ENCODE measurements around the gene SLCO2A1.

Gene SLCO2A1

GRCh38 chr3:134054881-134055280 is 25.2 kb upstream of the SLCO2A1 start:
- no peak overlapping the region for H3K27ac ChIP-seq

GRCh38 chr3:134054231-134054630 is 24.5 kb upstream of the SLCO2A1 start:
- no peak for TF ChIP-seq CTCF (IDR thresholded peaks at IDR 0.05)
- TF ChIP-seq ZFX (IDR thresholded peaks at IDR 0.05; ENCODE audit: borderline replicate concordance): no peak
- H3K27ac ChIP-seq: no peak overlapping the region

More at GRCh38 chr3:134054881-134055280, 25.2 kb upstream of the SLCO2A1 start:
- TF ChIP-seq ZFX (IDR thresholded peaks at IDR 0.05; ENCODE audit: borderline replicate concordance): no peak

- no peak for TF ChIP-seq CTCF (IDR thresholded peaks at IDR 0.05)
- H3K27ac ChIP-seq: no peak overlapping the region
Measured at GRCh38 chr3:134052370-134052769, 22.6 kb upstream of the SLCO2A1 start.

GRCh38 chr3:134049676-134050075 is 20.0 kb upstream of the SLCO2A1 start:
- TF ChIP-seq ZFX (IDR thresholded peaks at IDR 0.05; ENCODE audit: borderline replicate concordance): no peak
- TF ChIP-seq CTCF (IDR thresholded peaks at IDR 0.05): no peak

GRCh38 chr3:134048278-134048996 is 18.7 kb upstream of the SLCO2A1 start:
- H3K27ac ChIP-seq: no peak overlapping the region
- TF ChIP-seq ZFX (IDR thresholded peaks at IDR 0.05; ENCODE audit: borderline replicate concordance) (no peak), CTCF (IDR thresholded peaks at IDR 0.05) (no peak)

More at GRCh38 chr3:134049676-134050075, 20.0 kb upstream of the SLCO2A1 start:
- H3K27ac ChIP-seq: no peak overlapping the region

GRCh38 chr3:134044459-134044858 is 14.7 kb upstream of the SLCO2A1 start:
- H3K27ac ChIP-seq: no peak overlapping the region
- TF ChIP-seq CTCF (IDR thresholded peaks at IDR 0.05): no peak
- TF ChIP-seq ZFX (IDR thresholded peaks at IDR 0.05; ENCODE audit: borderline replicate concordance): no peak

- H3K27ac ChIP-seq: no peak overlapping the region
- no peak for TF ChIP-seq ZFX (IDR thresholded peaks at IDR 0.05; ENCODE audit: borderline replicate concordance)
- no peak for TF ChIP-seq CTCF (IDR thresholded peaks at IDR 0.05)
Measured at GRCh38 chr3:134040066-134040465, 10.3 kb upstream of the SLCO2A1 start.

Data from 22Rv1 (cell line).